Measurements from ENCODE around the gene RALGAPA1. TPM values are rescaled to one million over a fixed set of nuclear protein-coding genes. Genes with fewer than 3 reads are reported as not detected.

The RALGAPA1 gene
- total and polyA plus RNA-seq, 9 of the 15 experiments (the other 6 are each of a cell fraction or from before 2014, with no cell fraction given) = 2.5 to 16.3 (median 6.2) TPM

DNA sequence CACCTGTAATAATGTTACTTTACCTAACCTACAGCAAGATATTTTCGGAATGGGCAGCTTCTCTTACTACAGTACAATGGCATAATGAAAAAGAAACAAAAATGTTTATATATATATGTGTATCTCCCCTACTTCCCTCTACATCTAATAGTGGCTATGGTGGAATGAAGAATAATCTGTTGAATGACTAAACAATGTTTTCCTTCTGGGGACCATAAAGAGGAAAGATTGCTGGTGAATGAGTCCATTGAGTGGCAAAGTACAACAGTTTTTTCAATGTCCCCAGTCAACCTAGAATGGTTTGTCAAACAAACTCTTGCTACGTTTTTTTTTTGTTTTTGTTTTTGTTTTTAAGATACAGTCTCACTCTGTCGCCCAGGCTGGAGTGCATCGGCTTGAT lies 47.2 kb downstream of the RALGAPA1 start:
- Histone ChIP-seq H3K9me1 (ENCODE audit: control insufficient read depth, insufficient read depth, low read length) (no peaks in the 10 kb centered on the region), H4K20me1 (replicated peaks; ENCODE audit: control insufficient read depth, insufficient read depth, low read length) (no peaks in the 10 kb centered on the region), H3K4me3 (no peak overlapping the region), H3K9ac (ENCODE audit: insufficient read depth in 1 of 2, low read depth in 2 of 2, low read length in 2 of 2) (no peak overlapping the region), H3K27me3 (ENCODE audit: control insufficient read depth in 2 of 2, insufficient read depth in 2 of 2, low read length in 2 of 2) (no peaks in the 10 kb centered on the region), H3K27ac (ENCODE audit: extremely low read depth, low read depth, low read length) (no peak overlapping the region), H2AFZ (ENCODE audit: low read depth, low read length) (no peak overlapping the region), H3K9me3 (replicated peaks; ENCODE audit: control insufficient read depth, insufficient read depth, low read depth, low read length) (no peaks in the 10 kb centered on the region), H3K4me1 (replicated peaks in 1 of 2; ENCODE audit: control insufficient read depth in 2 of 2, insufficient read depth in 2 of 2, low read length in 2 of 2) (peaks cover 0 to 9% of the 10 kb centered on the region in 2 experiments; a peak in 4 of 5 replicates), H3K79me2 (ENCODE audit: control insufficient read depth, insufficient read depth, low read length) (no peaks in the 10 kb centered on the region), H3K36me3 (ENCODE audit: control insufficient read depth, insufficient read depth, low read length) (no peaks in the 10 kb centered on the region), H3K4me2 (ENCODE audit: insufficient read depth, low read length) (no peak overlapping the region)
- FAIRE-seq (no peak), ATAC-seq (no peak), DNase-seq (ENCODE audit: extremely low read depth in 1 of 4, low spot score in 3 of 4) (no peak)
- in situ Hi-C loops (cut with MboI) (no loop called here), intact Hi-C loops (cut with micrococcal nuclease) (no loop called here)
- TF ChIP-seq SMARCB1 (IDR thresholded peaks at IDR 0.05; ENCODE audit: insufficient read length, low read depth) (no peak), FOXJ3 (CRISPR knock-in tag; IDR thresholded peaks at IDR 0.05) (no peak), TCF7 (IDR thresholded peaks at IDR 0.05; ENCODE audit: borderline replicate concordance) (no peak), CTBP1 (IDR thresholded peaks at IDR 0.05; ENCODE audit: borderline replicate concordance) (no peak), HNRNPL (IDR thresholded peaks at IDR 0.05; ENCODE audit: low read depth, low read length) (no peak), ZNF583 (CRISPR knock-in tag; IDR thresholded peaks at IDR 0.05) (no peak), NFATC3 (IDR thresholded peaks at IDR 0.05) (no peak), TAF9B (IDR thresholded peaks at IDR 0.05; ENCODE audit: partially characterized antibody) (no peak)
- ChIA-PET CTCF (ENCODE audit: low intra/inter-chr PET ratio) (no interaction called here), POLR2A (no interaction called here)
- no TSS peak for BruUV-seq (replicated peaks)
- WGBS (ENCODE audit: insufficient coverage, low coverage, missing lambda C conversion rate) = 69% methylated on average over 4 of the region's 4 CpGs

DNA sequence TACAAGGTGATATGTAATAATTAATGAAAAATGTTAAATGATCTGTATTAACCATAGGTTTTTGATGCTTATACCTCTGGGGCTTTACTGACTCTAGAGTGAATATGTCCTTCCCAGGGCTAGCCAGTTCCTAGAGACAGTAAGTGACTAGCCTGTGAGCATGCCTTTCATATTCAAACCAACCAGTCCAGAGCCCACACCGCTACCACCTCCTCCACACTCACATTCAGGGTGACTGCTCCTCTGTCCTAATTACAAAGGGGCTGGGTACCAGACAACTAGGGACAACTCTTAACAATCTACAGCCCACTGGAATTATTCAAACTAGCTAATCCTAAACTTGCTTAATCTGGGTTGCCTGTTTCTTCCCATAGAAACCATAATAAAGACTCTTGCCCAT lies 49.0 kb downstream of the RALGAPA1 start:
- no peaks in the 10 kb centered on the region for H4K20me1 ChIP-seq (replicated peaks; ENCODE audit: control insufficient read depth, insufficient read depth, low read length)
- H3K4me1 ChIP-seq (replicated peaks in 1 of 2; ENCODE audit: control insufficient read depth in 2 of 2, insufficient read depth in 2 of 2, low read length in 2 of 2) = no peaks in the 10 kb centered on the region
- H3K36me3 ChIP-seq (ENCODE audit: control insufficient read depth, insufficient read depth, low read length) = no peaks in the 10 kb centered on the region
- H3K79me2 ChIP-seq (ENCODE audit: control insufficient read depth, insufficient read depth, low read length) = no peaks in the 10 kb centered on the region
- in situ Hi-C loops (cut with MboI) (no loop called here), intact Hi-C loops (cut with micrococcal nuclease) (no loop called here)
- ChIA-PET POLR2A (interaction anchor here (0.7 kb wide), 1 partner anchor 43 kb away, joined by 5 read pairs; no protein-coding TSS in a partner anchor), CTCF (ENCODE audit: low intra/inter-chr PET ratio) (no interaction called here)
- ATAC-seq = no peak
- no peak overlapping the region for H3K27ac ChIP-seq (ENCODE audit: extremely low read depth, low read depth, low read length)
- no peak for TF ChIP-seq L3MBTL2 (IDR thresholded peaks at IDR 0.05)
- H3K4me2 ChIP-seq (ENCODE audit: insufficient read depth, low read length) = no peak overlapping the region
- no peaks in the 10 kb centered on the region for H3K9me1 ChIP-seq (ENCODE audit: control insufficient read depth, insufficient read depth, low read length)
- no peaks in the 10 kb centered on the region for H3K27me3 ChIP-seq (ENCODE audit: control insufficient read depth in 2 of 2, insufficient read depth in 2 of 2, low read length in 2 of 2)
- H3K4me3 ChIP-seq = no peak overlapping the region
- DNase-seq (ENCODE audit: extremely low read depth in 1 of 4, low spot score in 3 of 4) = no peak
- no peaks in the 10 kb centered on the region for H3K9me3 ChIP-seq (replicated peaks; ENCODE audit: control insufficient read depth, insufficient read depth, low read depth, low read length)
- no peak overlapping the region for H2AFZ ChIP-seq (ENCODE audit: low read depth, low read length)
- no TSS peak for BruUV-seq (replicated peaks)
- WGBS (ENCODE audit: insufficient coverage, low coverage, missing lambda C conversion rate) = 80% methylated on average over 1 of the region's 1 CpG
- H3K9ac ChIP-seq (ENCODE audit: insufficient read depth in 1 of 2, low read depth in 2 of 2, low read length in 2 of 2) = no peak overlapping the region
- no peak for FAIRE-seq

All from K562 (cell line).